GM12878 (cell line): ENCODE data around the gene TRPV5. TPM values are rescaled to one million over a fixed set of nuclear protein-coding genes. Genes with fewer than 3 reads are reported as not detected.

ENCODE experiments used
- ATAC-seq: fragments of 200-7000 bp; cut with Tn5 transposase; 3 replicates; pipeline ENCODE4 v1.9.1; 2020; ENCODE audit warnings: mild to moderate bottlenecking, moderate library complexity
- BruUV-seq: library from RNA; stranded (reverse); fragments of 400-500 nt; replicated peaks from 2 replicates; lab custom pipeline; 2021; lab: Mats Ljungman, UMichigan
- CTCF ChIA-PET: fragments of 300-600 bp; sonication (Branson Sonifier 250); formaldehyde crosslinking; extraction: SDS; loops from one replicate; lab custom pipeline; 2021; ENCODE audit warnings: inconsistent platforms; lab: Yijun Ruan, JAX
- POLR2A ChIA-PET: fragments of 350-600 bp; formaldehyde crosslinking; extraction: SDS; loops from one replicate; lab custom pipeline; 2021; ENCODE audit warnings: inconsistent platforms; lab: Charles Lee
- RAD21 ChIA-PET: fragments of 300-600 bp; sonication (Branson Sonifier 250); formaldehyde crosslinking; loops from one replicate; lab custom pipeline; 2023; ENCODE audit warnings: antibody characterized with exemption; ENCODE audit not compliant: unreplicated experiment; lab: Charles Lee
- SMC1A ChIA-PET: fragments of 300-600 bp; sonication (Branson Sonifier 250); formaldehyde crosslinking; loops from one replicate; lab custom pipeline; 2023; ENCODE audit not compliant: unreplicated experiment, uncharacterized antibody; lab: Charles Lee
- DNase-seq: peaks from one replicate; pipeline ENCODE4 v3.0.0-alpha.2; 2011; ENCODE audit warnings: low read depth, low spot score
- FAIRE-seq: peaks from 3 replicates; lab custom pipeline; 2011; peaks lifted over from hg19 to GRCh38; lab: Jason Lieb, UNC
- H2AFZ ChIP-seq: 2 replicates; pipeline ENCODE4 v1.6.0; 2011; ENCODE audit warnings: low read depth, low read length, control low read depth; ENCODE audit not compliant: control insufficient read depth
- H3K27ac ChIP-seq: 2 replicates; pipeline ENCODE4 v1.5.1; 2011; ENCODE audit warnings: control low read depth; ENCODE audit not compliant: control insufficient read depth, insufficient read depth
- H3K27me3 ChIP-seq, 2 experiments: replicated peaks in 1 of 2; 2 replicates each; pipeline versions ENCODE4 v1.6.0 to v1.6.1; 2011; ENCODE audit warnings: low read length in 1 of 2; ENCODE audit not compliant: control insufficient read depth in 2 of 2, insufficient read depth in 2 of 2
- H3K36me3 ChIP-seq, 2 experiments: 2 replicates each; pipeline ENCODE4 v1.5.1; 2011; ENCODE audit warnings: low read length in 1 of 2; ENCODE audit not compliant: control insufficient read depth in 2 of 2, insufficient read depth in 2 of 2
- H3K4me1 ChIP-seq: 2 replicates; pipeline ENCODE4 v1.6.1; 2011; ENCODE audit warnings: mild to moderate bottlenecking, low read length, moderate library complexity, mixed read lengths; ENCODE audit not compliant: control insufficient read depth, insufficient read depth
- H3K4me2 ChIP-seq: 2 replicates; pipeline ENCODE4 v1.6.0; 2011; ENCODE audit warnings: control low read depth; ENCODE audit not compliant: control insufficient read depth, insufficient read depth
- H3K4me3 ChIP-seq: fragments of 200-600 bp; sonication (generic); 2 replicates; pipeline ENCODE4 v1.5.1; 2016
- H3K79me2 ChIP-seq: 2 replicates; pipeline ENCODE4 v1.6.0; 2011; ENCODE audit warnings: low read length; ENCODE audit not compliant: control insufficient read depth, insufficient read depth
- H3K9ac ChIP-seq: 2 replicates; pipeline ENCODE4 v1.8.0; 2011; ENCODE audit warnings: low read length, control low read depth, mixed read lengths; ENCODE audit not compliant: control insufficient read depth, insufficient read depth
- H3K9me3 ChIP-seq: replicated peaks from 3 replicates; pipeline ENCODE4 v1.5.1; 2011; ENCODE audit warnings: mild to moderate bottlenecking, low read length; ENCODE audit not compliant: control insufficient read depth, insufficient read depth
- H4K20me1 ChIP-seq: 2 replicates; pipeline ENCODE4 v1.6.0; 2011; ENCODE audit not compliant: control insufficient read depth, insufficient read depth
- ATF7 ChIP-seq: fragments of 450-650 bp; IDR thresholded peaks from 2 replicates; pipeline ENCODE4 v1.6.1; 2016; ENCODE audit warnings: low read depth, mild to moderate bottlenecking
- BCLAF1 ChIP-seq: fragments of 450-650 bp; IDR thresholded peaks from 2 replicates; pipeline ENCODE4 v1.6.1; 2017; ENCODE audit warnings: antibody characterized with exemption, mild to moderate bottlenecking, moderate library complexity
- BRCA1 ChIP-seq: IDR thresholded peaks from 2 replicates; pipeline ENCODE4 v1.6.1; 2011; ENCODE audit warnings: low read depth, low read length, improper control_type of control experiment
- IKZF1 ChIP-seq: fragments of 450-650 bp; conservative IDR thresholded peaks from 2 replicates; pipeline ENCODE4 v1.6.1; 2017; ENCODE audit warnings: antibody characterized with exemption, mild to moderate bottlenecking
- IRF3 ChIP-seq: fragments of 450-650 bp; IDR thresholded peaks from 2 replicates; pipeline ENCODE4 v1.6.1; 2014; ENCODE audit warnings: mild to moderate bottlenecking
- LARP7 ChIP-seq: fragments of 450-650 bp; IDR thresholded peaks from 2 replicates; pipeline ENCODE4 v1.6.1; 2017; ENCODE audit warnings: mild to moderate bottlenecking
- POLR2AphosphoS5 ChIP-seq: IDR thresholded peaks from 2 replicates; pipeline ENCODE4 v1.6.1; 2011; ENCODE audit warnings: mild to moderate bottlenecking, low read length, inconsistent platforms
- ZNF24 ChIP-seq: fragments of 450-650 bp; IDR thresholded peaks from 2 replicates; pipeline ENCODE4 v1.6.1; 2017; ENCODE audit warnings: antibody characterized with exemption, mild to moderate bottlenecking
- in situ Hi-C: fragments of 300-500 bp; cut with MboI; formaldehyde crosslinking; loops from 9 replicates; pipeline ENCODE4 v1.14.3; 2018; ENCODE audit warnings: mixed read lengths
- intact Hi-C: fragments of 100-400 bp; cut with micrococcal nuclease; formaldehyde crosslinking; loops from one replicate; pipeline ENCODE4 v1.14.2; 2022; ENCODE audit not compliant: unreplicated experiment
- polyA plus RNA-seq, 11 experiments: library from polyadenylated mRNA; depleted of rRNA in 4 of 11; unstranded in 6 of 11; stranded (reverse) in 5 of 11; fragments of >200 nt; fragmentation: Nextera tagmentation in 4 of 11; fragmentation: Illumina TruSeq in 1 of 11; extraction: Ambion mirVana in 4 of 11; extraction: Trizol in 1 of 11; gene quantifications; 1 replicate in 1 of 11; 2 replicates in 10 of 11; pipeline versions ENCODE4 v1.2.1 to v1.2.3, GENCODE V29; 2011 to 2016; ENCODE audit warnings: inconsistent platforms in 2 of 11, missing spikeins in 2 of 11, low read depth in 1 of 11
- total RNA-seq, 4 experiments: library from RNA; depleted of rRNA in 3 of 4; stranded (reverse); fragments of >200 nt in 3 of 4; fragmentation: Illumina TruSeq in 1 of 4; extraction: Trizol in 1 of 4; gene quantifications; 2 replicates each; pipeline versions ENCODE4 v1.2.1 to v1.2.3, GENCODE V29; 2013 to 2021
- TF ChIP-seq, protein P1 (sequence below): fragments of 150-350 bp; IDR thresholded peaks from 2 replicates; pipeline ENCODE4 v1.6.1; 2016; ENCODE audit warnings: low read depth, low read length

The TRPV5 gene
- total and polyA plus RNA-seq, 10 of the 15 experiments (the other 5 are each of a cell fraction or from before 2014, with no cell fraction given), result not detected

GRCh38 chr7:142904128-142904527 is 29.4 kb downstream of the TRPV5 start:
- RAD21 ChIA-PET, result no interaction called here
- no peaks in the 10 kb centered on the region for H3K27me3 ChIP-seq
- FAIRE-seq, result no peak
- SMC1A ChIA-PET, result no interaction called here
- no peaks in the 10 kb centered on the region for H4K20me1 ChIP-seq
- intact Hi-C loops (no loop called here), in situ Hi-C loops (no loop called here)
- no peak for TF ChIP-seq ZNF24
- TF ChIP-seq IKZF1, result no peak
- no peak for TF ChIP-seq BCLAF1
- TF ChIP-seq ATF7, result no peak
- no peak for TF ChIP-seq LARP7
- TF ChIP-seq IRF3, result no peak
- TF ChIP-seq POLR2AphosphoS5, result no peak
- no peak for TF ChIP-seq BRCA1
- TF ChIP-seq, protein P1, sequence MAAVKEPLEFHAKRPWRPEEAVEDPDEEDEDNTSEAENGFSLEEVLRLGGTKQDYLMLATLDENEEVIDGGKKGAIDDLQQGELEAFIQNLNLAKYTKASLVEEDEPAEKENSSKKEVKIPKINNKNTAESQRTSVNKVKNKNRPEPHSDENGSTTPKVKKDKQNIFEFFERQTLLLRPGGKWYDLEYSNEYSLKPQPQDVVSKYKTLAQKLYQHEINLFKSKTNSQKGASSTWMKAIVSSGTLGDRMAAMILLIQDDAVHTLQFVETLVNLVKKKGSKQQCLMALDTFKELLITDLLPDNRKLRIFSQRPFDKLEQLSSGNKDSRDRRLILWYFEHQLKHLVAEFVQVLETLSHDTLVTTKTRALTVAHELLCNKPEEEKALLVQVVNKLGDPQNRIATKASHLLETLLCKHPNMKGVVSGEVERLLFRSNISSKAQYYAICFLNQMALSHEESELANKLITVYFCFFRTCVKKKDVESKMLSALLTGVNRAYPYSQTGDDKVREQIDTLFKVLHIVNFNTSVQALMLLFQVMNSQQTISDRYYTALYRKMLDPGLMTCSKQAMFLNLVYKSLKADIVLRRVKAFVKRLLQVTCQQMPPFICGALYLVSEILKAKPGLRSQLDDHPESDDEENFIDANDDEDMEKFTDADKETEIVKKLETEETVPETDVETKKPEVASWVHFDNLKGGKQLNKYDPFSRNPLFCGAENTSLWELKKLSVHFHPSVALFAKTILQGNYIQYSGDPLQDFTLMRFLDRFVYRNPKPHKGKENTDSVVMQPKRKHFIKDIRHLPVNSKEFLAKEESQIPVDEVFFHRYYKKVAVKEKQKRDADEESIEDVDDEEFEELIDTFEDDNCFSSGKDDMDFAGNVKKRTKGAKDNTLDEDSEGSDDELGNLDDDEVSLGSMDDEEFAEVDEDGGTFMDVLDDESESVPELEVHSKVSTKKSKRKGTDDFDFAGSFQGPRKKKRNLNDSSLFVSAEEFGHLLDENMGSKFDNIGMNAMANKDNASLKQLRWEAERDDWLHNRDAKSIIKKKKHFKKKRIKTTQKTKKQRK, result no peak
- POLR2A ChIA-PET, result no interaction called here
- H3K27ac ChIP-seq, result no peak overlapping the region
- H3K4me2 ChIP-seq, result no peak overlapping the region
- no peaks in the 10 kb centered on the region for H3K36me3 ChIP-seq
- ATAC-seq, result no peak
- H3K4me1 ChIP-seq, result no peaks in the 10 kb centered on the region
- H2AFZ ChIP-seq, result no peak overlapping the region
- H3K4me3 ChIP-seq, result no peak overlapping the region
- H3K79me2 ChIP-seq, result no peaks in the 10 kb centered on the region
- CTCF ChIA-PET, result interaction anchor here (0.8 to 1.2 kb wide), 4 partner anchors 11 to 311 kb away, joined by 3 to 5 read pairs (median 4); no protein-coding TSS in a partner anchor
- BruUV-seq, result no TSS peak
- no peaks in the 10 kb centered on the region for H3K9me3 ChIP-seq
- no peak for DNase-seq
- H3K9ac ChIP-seq, result no peak overlapping the region
